Measurements from ENCODE around the gene SETBP1.

SETBP1 gene

GRCh38 chr18:44638811-44639210, 41.9 kb upstream of the SETBP1 start:
- TF ChIP-seq CTCF (IDR thresholded peaks at IDR 0.05; ENCODE audit: insufficient read depth, missing control alignments) = no peak
- FAIRE-seq (no peak), DNase-seq (ENCODE audit: insufficient read length, low spot score) (no peak)

GRCh38 chr18:44643004-44643403, 37.7 kb upstream of the SETBP1 start:
- FAIRE-seq = no peak
- no peak for TF ChIP-seq CTCF (IDR thresholded peaks at IDR 0.05; ENCODE audit: insufficient read depth, missing control alignments)
- no peak for DNase-seq (ENCODE audit: insufficient read length, low spot score)

- TF ChIP-seq CTCF (IDR thresholded peaks at IDR 0.05; ENCODE audit: insufficient read depth, missing control alignments) = no peak
- FAIRE-seq = no peak
- no peak for DNase-seq (ENCODE audit: insufficient read length, low spot score)
These were observed 29.2 kb upstream of the SETBP1 start for GRCh38 chr18:44651478-44651877.

- TF ChIP-seq CTCF (IDR thresholded peaks at IDR 0.05; ENCODE audit: insufficient read depth, missing control alignments) = no peak
- DNase-seq (ENCODE audit: insufficient read length, low spot score) = no peak
- no peak for FAIRE-seq
These were observed 28.6 kb upstream of the SETBP1 start for GRCh38 chr18:44651918-44652572.

GRCh38 chr18:44652722-44653121, 28.0 kb upstream of the SETBP1 start:
- TF ChIP-seq CTCF (IDR thresholded peaks at IDR 0.05; ENCODE audit: insufficient read depth, missing control alignments) = no peak
- DNase-seq (ENCODE audit: insufficient read length, low spot score) = no peak
- no peak for FAIRE-seq

- FAIRE-seq (no peak), DNase-seq (ENCODE audit: insufficient read length, low spot score) (no peak)
- TF ChIP-seq CTCF (IDR thresholded peaks at IDR 0.05; ENCODE audit: insufficient read depth, missing control alignments) = no peak
These were observed 26.1 kb upstream of the SETBP1 start for GRCh38 chr18:44654573-44654972.

- DNase-seq (ENCODE audit: insufficient read length, low spot score) (no peak), FAIRE-seq (no peak)
- TF ChIP-seq CTCF (IDR thresholded peaks at IDR 0.05; ENCODE audit: insufficient read depth, missing control alignments) = no peak
These were observed 25.3 kb upstream of the SETBP1 start for GRCh38 chr18:44655435-44655834.
